SKM-1 (cell line): ENCODE results near the gene ZBTB16.

Experiments
- DNase-seq: peaks from one replicate; lab custom pipeline; 2025; ENCODE audit not compliant: unreplicated experiment; lab: John Stamatoyannopoulos, UW

ZBTB16 gene

DNA sequence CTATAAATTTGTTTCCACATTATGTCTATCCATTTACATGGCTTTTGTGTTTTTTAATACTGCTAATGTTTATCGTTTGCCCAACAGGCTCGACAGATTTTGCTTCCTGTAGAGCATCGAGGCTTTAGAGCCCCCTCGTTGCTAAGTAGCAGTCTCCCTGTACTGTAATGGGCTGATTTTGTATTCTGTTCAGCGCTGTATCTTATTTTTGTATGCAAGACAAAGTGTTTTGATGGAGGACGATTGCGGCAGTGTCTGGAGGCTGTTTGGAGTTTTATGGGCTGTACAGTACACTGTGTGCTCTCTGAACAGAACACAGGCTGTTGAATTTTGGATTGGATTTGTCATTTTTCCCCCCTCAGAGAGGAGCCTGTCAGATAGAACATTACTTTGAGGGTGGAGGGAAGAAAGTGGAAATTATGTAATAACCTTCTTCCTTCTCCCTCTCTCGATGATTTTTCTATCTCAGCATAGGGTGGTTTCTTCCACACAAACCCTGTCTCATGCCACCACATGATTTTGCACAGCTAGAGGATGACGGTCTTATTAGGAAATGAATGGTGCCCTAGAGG is 104.4 kb downstream of the ZBTB16 start:
- no peak for DNase-seq

DNA sequence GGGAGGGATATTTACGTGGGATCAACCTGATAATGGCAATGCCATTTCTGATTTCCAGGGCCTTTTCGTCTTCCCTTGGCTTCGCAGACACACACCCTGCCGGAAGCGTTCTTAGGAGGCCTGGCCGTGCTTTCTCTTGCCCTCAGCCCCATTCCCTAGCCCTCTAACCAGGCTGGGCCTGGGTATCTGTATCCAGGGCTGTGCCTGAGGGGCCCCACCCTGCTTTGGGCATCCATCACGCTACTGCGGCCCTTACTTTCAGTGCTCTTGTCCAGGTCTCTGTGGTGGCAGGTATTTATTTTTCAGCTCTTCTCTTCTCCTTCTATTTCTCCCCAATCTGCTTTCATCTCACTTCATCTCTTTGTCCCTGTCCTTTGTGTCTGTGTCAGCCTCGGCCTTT is 105.0 kb downstream of the ZBTB16 start:
- no peak for DNase-seq

DNA sequence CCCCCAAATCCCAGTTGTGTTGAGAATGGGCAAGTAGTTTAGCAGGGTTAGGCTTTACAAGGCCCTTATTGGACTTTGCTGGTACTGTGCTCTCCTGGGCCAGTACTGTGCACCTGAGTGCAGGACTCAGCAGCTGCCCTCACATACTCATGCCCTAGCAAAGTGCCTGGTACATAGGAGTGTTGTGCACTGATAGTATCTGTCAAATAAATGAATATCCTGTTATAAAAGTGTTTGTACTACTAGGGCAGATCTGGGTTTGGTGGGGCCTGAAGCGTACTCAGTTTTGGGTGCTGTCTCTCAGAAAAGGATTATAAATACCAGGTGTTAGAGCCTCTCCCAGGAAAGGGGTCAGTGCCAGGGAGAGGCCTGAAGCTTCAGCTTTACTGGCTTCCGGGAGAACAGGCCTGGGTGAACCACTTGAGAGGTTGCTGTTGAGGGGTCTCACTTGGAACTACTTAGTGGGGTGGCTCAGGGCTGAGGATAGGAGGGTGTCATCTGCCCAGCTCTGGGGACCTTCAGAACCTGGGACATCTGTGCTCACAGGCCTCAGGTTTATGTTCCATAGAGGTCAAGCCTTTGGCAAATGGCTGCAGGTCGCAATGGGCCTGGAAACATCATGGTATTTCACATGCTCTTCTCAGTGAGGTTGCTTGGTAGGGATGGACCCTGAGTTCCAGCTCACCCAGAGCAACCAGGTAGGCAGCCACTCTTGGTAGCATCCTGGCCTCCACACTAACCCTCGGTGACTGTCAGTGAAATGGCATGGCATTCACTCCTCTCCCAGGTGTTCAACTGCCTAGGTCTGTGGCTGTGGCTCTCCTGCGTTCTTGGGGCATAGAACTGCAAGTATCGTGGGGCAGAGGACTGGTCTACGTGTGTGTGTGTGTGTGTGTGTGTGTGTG is 106.1 kb downstream of the ZBTB16 start:
- no peak for DNase-seq

DNA sequence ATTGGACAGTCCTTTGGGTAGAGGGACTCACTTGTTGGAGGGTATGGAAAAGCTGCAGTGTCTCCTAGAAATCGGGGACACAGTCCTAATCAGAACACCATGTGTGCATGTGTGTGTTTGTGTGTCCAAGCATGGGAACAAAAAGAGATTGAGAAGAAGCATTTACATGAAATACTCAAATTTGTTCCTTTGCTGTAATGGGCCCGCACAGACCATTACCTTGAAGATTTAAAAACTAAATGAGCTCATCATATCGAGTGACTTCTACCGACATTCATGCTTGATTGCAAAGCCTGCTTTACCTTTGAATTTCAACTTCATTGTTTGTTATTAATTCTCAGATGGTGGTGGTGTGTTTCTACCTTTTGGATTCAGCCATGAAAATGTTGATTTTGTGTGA is 106.9 kb downstream of the ZBTB16 start:
- DNase-seq = no peak

DNA sequence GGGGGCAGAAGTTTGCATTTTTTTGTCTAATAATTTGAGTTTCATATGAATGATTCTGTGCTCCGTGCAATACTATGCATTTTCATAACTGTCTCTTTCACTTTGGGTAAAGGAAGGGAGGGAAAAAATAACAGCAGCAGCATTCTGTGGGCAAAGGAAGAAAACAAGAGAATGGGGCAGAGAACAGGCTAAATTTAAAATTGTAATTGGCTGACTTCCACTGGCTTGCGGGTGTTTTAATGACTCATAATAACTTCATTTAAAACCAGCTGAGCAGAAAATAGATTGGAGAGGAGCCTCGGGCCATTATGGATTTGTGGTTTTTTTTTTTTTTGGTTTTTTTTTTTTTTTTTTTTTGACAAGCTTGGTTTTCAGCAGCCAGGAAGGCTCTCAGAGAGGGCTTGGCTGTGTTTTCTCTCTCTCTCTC is 107.4 kb downstream of the ZBTB16 start:
- no peak for DNase-seq

DNA sequence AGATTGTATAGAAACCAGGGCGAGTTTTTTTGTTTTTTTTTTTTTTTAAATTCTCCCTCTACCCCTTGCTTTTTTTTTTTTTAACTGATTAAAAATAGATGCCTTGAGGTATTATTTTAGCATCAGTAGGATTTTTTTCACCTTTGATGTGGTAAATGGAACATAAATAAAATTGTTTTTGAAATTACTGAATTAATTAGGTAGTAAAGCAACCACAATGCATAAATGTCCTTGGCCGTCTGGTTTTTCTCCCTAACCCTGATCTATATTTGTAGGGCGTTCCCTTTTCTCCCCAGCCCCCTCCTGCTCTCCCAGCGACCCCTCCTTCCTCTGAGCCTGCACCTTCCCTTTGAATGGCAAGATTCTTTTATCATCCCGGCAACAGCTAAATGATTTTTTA is 107.8 kb downstream of the ZBTB16 start:
- no peak for DNase-seq

DNA sequence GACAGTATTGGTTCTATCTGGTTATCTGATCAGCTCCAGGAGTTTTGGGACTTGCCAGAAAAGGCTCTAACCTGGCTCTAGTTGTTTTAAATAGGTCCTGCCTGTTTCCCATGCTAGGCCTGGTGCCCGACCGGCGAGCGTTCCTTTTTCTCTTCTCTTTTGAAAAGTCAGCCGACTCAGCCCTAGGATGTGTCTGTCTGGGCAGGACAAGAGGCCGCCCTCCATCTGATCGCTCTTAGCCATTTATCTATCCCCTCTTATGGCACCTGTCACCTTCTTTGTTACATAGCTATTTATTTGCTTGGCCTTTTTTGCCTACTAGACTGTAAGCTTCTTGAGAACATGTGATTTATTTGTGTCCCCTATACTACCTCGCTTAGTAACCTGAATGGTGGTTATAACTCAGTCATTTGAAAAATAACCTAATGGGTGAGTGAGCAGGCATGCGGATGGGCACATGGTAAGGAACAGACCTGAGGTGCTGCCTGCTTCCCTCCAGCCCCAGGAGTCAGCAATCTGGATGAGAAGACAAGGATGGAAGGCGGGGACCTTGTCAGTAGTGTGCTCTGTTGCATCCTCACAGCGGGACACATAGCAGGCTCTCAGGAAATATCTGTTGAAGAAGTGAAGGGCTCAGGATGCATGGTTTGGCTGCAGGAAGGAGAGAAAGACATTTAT is 108.4 kb downstream of the ZBTB16 start:
- DNase-seq = no peak

DNA sequence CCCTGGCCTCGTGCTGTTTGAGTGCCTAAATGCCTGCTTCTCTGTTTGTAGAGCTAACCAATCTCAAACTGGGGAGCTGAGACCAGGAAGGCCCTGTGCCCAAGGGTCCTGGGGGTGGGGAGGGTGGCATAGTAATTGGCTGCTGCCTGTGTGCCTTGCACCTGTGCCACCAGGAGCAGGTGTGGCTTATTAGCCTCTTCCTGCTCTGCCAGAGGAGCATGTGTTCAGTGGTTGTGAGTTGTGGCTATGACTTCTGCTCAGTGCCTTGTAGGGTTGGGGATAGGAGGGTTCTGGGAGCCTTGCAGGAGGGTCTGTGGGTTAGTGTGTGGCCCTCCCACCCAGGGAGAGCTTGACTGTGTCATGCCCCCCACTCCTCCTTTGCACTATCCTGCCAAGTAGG is 109.2 kb downstream of the ZBTB16 start:
- no peak for DNase-seq

DNA sequence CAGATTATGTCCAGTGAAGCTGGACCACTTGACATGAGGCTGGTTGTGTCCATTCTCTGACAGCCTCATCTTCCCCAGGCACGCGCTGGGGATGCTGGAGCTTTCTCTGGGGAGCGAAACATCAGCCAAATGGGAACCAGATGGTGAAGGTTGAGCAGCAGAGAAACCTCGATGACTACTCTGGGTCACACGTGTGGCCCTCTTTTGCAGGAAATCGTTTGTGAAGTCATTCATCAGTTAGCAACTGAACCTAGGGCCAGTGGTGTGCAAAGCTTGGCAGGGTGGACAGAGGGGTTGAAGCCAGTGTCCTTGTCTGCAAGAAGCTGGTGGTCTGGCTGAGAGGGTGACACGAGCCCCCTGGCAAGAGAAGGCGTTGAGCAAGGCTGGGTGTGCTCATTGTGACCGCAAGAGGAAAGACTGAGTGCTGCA is 109.8 kb downstream of the ZBTB16 start:
- DNase-seq = no peak

DNA sequence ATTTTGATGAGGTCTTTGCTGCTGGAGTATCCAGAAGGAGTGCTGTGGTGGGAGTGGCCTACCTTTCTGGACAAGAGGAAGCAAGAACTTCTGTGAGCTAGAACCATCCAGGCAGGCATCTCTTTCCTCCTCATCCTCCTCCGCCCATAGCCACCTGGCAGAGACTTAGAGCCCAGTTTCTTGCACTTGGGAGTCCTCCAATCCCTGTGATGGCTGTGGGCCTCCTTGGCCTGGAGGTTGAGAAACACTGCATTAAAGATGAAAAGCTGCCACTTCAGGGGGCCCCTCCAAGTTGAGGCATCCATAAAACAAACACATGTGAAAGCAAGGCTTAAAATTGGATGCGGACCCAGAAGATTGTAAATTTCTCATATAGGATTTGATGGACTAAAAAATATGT is 110.3 kb downstream of the ZBTB16 start:
- no peak for DNase-seq

DNA sequence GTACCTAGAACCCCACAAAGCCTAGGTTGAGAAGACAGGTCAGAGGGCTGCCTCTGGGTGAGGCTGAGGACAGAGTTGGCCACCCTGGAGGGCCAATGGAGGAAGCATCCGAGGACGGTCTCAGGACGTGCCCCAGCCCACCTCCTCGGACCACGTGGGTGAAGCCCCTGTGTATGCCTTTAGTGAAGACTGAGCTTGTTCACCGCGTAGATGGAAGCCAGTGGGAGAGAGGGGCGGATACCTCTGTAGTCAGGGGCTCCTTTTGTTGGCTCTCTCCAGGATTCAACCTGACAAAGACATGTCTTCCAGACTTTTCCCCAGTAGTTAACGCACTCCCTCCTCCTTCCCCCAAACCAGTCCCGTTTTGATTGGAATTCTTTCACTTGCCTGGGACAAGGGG is 110.7 kb downstream of the ZBTB16 start:
- no peak for DNase-seq

DNA sequence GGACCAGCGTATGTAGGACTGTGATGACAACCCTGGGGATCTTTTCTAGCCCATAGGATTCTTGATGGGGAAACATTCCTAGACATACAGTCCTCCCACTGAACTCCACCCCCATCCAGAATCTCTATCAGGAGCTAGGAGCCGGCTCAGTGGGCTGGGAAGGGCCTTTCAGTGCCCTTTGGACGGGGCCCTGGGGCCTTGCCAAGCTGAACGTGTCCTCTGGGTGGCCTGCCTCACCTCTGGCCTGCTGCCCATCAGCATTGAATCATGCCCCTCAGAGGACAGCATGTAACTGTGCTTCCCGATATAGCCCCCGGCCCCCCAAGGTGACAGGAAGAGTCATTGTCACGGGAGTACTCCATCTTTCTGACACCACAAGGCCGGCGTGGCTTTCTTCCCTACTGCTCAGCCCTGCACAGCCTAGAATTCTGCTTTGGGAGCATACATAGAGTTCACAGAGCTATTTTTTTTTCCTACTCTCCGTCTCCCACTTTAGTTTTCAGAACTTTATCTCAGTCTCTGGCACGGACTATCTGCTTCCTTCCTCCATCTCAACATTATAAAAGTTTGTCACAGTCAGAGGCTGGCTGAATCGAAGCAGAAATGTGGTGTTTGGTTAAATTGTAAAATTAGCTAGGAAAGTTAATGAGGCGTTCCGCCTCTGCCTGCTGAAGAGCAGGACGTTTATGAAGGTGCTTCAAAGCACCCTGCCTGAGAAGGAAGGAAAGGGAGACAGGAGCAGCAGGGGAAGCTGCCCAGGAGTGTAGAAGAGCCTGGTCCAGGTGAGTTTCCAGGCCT is 111.9 kb downstream of the ZBTB16 start:
- no peak for DNase-seq

DNA sequence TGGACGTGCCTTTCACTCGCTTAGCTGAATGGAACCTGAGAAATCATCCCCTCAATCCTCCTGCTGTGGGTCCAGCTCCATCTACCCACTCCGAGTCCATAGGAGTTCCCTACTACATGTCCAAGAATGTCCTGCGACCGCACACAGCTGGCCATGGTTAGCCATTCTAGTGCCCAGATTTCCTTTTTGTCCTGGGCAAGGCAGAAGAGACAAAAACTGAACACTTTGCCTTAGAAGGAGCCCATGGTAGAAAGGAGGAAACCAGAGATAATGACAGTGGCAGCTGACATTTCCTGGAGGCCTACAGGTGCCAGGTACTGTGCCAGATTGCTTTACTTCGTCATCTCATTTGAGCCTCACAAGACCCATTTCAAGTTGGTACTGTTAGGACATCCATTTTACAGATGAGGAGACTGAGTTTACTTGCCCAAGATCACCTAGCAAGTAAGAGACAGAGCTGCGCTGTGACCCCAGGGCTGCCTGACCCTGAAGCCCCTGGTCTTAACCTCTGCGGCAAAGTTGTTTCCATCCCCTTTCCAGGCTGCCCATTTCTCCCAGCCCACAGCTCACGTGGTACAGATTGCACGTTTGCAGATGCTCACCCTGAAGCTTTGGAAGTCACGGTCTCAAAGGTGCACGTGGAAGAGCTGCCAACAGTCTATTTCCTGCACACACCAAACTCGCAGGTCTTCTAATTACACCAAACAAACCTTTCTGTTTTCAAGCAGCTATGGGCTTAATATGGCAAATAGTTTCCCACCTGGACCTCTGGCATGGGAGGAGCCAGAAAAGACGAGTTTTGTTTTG is 112.7 kb downstream of the ZBTB16 start:
- no peak for DNase-seq

DNA sequence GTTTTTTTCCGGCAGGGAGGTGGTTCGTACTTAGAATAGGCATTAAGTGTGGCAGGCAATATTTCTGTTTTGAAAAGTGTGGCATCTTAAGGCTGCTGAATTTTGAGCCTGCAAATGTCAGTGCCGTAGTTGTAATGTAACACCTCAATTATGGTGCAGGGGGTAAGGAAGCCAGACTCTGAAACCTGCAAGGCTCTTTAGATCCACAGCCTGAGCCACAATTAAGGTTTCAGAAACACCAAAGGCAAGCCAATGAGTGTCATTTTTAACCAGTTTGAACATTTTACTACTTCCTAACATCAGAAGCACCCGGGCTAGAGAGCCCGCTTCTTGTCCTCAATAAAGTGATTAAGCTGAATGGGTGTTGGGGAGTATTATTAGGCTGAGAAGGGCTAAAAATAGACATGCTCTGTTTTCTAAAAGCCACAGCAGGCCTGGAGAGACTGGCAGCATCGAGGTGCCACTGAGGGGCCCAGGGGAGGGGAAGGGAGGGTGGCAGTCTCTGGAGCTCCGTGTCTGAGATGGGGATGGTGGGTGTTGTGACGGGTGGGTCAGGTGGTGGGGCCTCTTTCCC is 113.4 kb downstream of the ZBTB16 start:
- no peak for DNase-seq

DNA sequence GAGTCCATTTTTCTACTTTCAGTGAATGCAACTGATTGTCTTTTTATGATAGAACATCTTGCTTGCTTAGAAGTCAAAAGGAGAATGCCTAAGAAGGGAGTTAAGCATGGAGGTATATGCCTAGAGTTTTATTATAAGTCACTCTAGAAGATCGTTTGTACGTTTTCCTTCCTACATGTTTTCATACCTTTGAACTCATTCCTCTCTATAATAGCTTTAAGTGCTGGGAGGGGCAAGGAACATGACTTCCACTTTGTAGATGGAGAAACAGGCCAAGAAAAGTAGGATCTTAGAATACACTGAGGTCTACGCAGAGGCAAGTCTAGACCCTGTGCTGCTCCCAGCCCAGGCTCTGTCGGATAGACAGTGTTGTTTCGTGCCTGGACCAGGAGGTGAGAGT is 114.3 kb downstream of the ZBTB16 start:
- DNase-seq = no peak

DNA sequence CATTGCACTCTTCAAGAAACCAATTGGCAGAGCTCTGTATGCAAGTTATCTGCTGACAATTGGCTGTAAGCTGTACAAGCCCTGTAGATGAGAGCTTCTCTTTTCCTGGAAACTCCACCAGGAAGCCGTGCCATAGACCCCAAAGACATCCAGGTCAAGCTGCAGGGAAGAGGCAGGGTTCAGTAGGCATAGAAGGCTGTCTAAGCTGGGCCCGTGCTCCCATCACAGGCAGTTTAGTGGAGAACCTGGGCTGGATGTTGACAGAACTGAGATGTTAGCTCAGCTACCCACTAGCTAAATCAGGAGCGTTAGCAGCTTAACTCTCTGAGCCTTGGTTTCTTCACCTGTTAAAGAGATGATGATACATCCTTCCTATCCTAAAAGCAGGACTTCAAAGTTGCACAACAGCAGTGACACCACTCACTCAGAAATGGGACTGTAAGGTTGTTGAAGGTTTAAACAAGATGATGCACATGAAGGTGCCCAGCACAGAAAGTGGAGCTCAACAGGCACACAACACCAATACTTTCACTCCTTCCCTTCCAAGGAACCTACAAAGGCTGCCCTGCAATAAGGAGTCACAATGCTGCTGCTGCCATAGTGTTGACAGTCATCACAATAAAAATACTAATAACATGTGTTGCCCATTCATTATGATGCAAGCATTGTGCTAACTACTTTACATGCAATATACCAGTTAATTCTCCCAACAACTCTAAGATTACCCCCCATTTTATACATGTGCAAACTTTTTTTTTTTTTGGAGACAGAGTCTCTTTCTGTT is 115.4 kb downstream of the ZBTB16 start:
- no peak for DNase-seq

DNA sequence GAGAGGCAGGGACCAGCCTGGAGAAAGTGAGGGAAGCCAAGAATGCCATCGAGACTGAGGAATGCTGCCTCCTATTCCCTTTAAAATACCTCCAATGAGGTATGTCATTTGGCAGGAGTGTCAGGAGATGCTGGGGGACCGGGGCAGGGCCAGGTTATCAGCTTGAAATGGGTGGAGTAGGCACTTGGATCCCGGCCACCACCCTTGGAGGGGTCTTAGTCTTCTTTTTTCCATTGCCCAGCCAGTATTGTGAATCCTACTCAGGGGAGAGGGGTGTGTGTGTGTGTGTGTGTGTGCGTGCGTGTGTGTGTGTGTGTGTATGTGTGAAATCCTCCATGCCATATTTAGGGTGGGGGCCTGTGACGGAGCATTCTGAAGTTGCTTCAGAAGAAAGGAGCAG is 116.2 kb downstream of the ZBTB16 start:
- DNase-seq = no peak

DNA sequence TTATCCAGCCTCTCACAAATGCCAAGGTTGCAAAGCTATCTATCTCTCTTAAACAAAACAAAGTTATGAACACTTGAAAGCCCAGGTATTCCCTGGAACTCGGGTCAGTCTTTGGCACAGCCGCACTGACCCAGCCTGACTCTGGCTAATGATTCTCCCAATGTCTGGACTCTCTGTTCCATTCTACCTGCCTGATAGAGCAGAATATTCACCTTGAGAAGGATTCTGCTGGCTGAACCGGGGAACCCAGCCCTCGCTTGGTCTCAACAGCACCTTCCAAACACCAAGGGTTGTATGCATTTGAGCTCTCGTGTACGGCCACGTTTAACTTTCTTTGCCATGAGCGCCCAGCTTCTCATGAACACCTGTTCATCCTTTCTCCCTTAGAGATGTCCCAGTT is 116.8 kb downstream of the ZBTB16 start:
- no peak for DNase-seq

DNA sequence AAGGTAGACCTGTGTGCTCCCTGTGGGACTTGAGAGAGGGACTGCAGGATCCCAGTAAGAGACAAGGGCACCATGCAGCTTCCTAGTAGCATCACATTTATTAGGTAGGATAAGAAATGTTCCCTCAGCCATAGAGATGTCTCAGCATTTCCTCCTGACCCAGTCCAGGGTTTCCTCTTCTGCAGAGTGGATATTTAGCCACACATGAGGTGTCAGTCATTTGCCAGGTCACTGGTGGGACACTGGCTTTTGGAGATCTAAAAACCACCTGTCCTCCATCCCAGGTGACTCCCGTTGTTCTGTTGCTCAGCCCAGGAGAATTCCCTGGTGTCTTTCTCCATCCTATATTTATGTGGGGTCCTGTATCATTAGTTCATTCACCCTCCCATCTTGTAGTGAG is 119.1 kb downstream of the ZBTB16 start:
- no peak for DNase-seq
